ENCODE results near the gene ACP7.

- TF ChIP-seq CTCF (IDR thresholded peaks at IDR 0.05; ENCODE audit: low read length), result peak; percentile 12; the same call in 1 of the 2 replicates
- no peak for TF ChIP-seq EZH2phosphoT487 (IDR thresholded peaks at IDR 0.05; ENCODE audit: low read length)
- TF ChIP-seq EZH2 (optimal IDR thresholded peaks at IDR 0.05; ENCODE audit: low read depth, low read length), result no peak
These were observed 46.1 kb upstream of the ACP7 start for GRCh38 chr19:39038098-39038497.
